ENCODE measurements around the gene PATJ.

Gene PATJ

DNA sequence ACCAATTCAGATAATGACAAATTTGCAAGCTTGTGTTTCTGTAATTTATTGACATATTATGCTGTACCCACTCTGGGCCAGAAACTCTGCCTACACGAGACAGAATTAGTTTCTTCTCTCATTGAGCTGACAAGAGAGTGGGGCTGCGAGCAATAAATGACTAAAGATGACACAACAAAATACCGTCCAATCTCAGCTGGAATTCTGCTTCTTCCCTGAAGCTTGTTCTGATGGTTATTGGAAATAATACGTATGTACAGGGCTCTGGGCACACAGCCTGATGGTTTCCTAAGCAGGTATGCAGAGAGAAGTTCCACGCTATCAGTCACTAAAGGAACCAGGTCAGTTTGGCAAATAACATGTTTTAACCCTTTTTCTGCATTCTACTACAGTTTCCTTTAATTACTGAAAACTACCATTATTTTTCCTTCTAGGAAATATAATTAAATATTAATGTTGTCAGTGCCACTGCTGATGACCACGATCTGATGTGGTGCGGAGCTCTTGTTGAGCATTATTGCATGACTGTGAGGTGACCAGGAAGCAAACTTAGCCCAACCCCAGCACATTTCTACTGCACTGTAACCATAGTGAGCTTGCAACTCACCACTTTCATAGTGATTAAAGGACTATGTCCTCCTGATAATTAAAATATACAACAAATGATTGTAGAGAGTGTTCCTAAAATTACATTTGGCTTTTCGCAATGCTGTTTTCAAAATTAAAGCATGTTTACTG is 231.0 kb downstream of the PATJ start:
- no peak for ATAC-seq
- TF ChIP-seq ZC3H10 (CRISPR knock-in tag; IDR thresholded peaks at IDR 0.05), result no peak
- TF ChIP-seq ZNF70 (CRISPR knock-in tag; IDR thresholded peaks at IDR 0.05), result no peak
- TF ChIP-seq, protein P1, sequence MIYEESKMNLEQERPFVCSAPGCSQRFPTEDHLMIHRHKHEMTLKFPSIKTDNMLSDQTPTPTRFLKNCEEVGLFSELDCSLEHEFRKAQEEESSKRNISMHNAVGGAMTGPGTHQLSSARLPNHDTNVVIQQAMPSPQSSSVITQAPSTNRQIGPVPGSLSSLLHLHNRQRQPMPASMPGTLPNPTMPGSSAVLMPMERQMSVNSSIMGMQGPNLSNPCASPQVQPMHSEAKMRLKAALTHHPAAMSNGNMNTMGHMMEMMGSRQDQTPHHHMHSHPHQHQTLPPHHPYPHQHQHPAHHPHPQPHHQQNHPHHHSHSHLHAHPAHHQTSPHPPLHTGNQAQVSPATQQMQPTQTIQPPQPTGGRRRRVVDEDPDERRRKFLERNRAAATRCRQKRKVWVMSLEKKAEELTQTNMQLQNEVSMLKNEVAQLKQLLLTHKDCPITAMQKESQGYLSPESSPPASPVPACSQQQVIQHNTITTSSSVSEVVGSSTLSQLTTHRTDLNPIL (CRISPR knock-in tag; IDR thresholded peaks at IDR 0.05; ENCODE audit: low read depth), result no peak
- TF ChIP-seq TOX (CRISPR knock-in tag; IDR thresholded peaks at IDR 0.05; ENCODE audit: borderline replicate concordance), result no peak
- TF ChIP-seq ESRRG (CRISPR knock-in tag; IDR thresholded peaks at IDR 0.05), result no peak
- no peak for TF ChIP-seq ZNF8 (CRISPR knock-in tag; IDR thresholded peaks at IDR 0.05)
- no peak for TF ChIP-seq RARB (CRISPR knock-in tag; IDR thresholded peaks at IDR 0.05)
- TF ChIP-seq TCF4 (CRISPR knock-in tag; IDR thresholded peaks at IDR 0.05; ENCODE audit: borderline replicate concordance), result no peak
- no peak for TF ChIP-seq SNAI2 (CRISPR knock-in tag; IDR thresholded peaks at IDR 0.05)
- no peak for TF ChIP-seq ISL1 (CRISPR knock-in tag; IDR thresholded peaks at IDR 0.05)
- TF ChIP-seq, protein P2, sequence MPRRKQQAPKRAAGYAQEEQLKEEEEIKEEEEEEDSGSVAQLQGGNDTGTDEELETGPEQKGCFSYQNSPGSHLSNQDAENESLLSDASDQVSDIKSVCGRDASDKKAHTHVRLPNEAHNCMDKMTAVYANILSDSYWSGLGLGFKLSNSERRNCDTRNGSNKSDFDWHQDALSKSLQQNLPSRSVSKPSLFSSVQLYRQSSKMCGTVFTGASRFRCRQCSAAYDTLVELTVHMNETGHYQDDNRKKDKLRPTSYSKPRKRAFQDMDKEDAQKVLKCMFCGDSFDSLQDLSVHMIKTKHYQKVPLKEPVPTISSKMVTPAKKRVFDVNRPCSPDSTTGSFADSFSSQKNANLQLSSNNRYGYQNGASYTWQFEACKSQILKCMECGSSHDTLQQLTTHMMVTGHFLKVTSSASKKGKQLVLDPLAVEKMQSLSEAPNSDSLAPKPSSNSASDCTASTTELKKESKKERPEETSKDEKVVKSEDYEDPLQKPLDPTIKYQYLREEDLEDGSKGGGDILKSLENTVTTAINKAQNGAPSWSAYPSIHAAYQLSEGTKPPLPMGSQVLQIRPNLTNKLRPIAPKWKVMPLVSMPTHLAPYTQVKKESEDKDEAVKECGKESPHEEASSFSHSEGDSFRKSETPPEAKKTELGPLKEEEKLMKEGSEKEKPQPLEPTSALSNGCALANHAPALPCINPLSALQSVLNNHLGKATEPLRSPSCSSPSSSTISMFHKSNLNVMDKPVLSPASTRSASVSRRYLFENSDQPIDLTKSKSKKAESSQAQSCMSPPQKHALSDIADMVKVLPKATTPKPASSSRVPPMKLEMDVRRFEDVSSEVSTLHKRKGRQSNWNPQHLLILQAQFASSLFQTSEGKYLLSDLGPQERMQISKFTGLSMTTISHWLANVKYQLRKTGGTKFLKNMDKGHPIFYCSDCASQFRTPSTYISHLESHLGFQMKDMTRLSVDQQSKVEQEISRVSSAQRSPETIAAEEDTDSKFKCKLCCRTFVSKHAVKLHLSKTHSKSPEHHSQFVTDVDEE (CRISPR knock-in tag; IDR thresholded peaks at IDR 0.05), result no peak
- TF ChIP-seq, protein P3, sequence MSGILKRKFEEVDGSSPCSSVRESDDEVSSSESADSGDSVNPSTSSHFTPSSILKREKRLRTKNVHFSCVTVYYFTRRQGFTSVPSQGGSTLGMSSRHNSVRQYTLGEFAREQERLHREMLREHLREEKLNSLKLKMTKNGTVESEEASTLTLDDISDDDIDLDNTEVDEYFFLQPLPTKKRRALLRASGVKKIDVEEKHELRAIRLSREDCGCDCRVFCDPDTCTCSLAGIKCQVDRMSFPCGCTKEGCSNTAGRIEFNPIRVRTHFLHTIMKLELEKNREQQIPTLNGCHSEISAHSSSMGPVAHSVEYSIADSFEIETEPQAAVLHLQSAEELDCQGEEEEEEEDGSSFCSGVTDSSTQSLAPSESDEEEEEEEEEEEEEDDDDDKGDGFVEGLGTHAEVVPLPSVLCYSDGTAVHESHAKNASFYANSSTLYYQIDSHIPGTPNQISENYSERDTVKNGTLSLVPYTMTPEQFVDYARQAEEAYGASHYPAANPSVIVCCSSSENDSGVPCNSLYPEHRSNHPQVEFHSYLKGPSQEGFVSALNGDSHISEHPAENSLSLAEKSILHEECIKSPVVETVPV (CRISPR knock-in tag; IDR thresholded peaks at IDR 0.05), result no peak
- TF ChIP-seq OSR1 (CRISPR knock-in tag; IDR thresholded peaks at IDR 0.05), result no peak
- no peak for TF ChIP-seq ARNTL (CRISPR knock-in tag; IDR thresholded peaks at IDR 0.05; ENCODE audit: borderline replicate concordance, low read depth)

DNA sequence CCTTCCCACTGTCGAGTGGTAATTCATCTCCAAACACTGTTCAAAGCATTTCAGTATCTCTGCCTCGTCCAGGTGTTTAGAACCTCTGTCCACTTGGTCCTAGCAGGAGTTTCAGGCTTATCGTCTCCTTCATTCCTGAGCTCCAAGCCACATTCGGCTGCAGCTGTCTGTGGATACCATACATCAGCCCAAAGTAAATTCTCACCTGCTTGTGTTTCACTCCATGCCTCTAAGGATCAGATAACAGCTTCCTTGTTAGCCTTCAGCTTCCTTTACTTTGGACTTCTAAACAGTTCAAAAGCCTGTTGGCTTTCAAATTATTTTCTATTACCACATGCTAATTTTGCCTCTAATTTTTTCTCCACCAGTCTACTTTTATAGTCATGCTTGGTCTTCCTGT is 233.4 kb downstream of the PATJ start:
- TF ChIP-seq ZNF565 (CRISPR knock-in tag; conservative IDR thresholded peaks at IDR 0.05; ENCODE audit: low read depth), result no peak
- TF ChIP-seq BACH2 (CRISPR knock-in tag; IDR thresholded peaks at IDR 0.05; ENCODE audit: borderline replicate concordance), result no peak
- TF ChIP-seq, protein P4, sequence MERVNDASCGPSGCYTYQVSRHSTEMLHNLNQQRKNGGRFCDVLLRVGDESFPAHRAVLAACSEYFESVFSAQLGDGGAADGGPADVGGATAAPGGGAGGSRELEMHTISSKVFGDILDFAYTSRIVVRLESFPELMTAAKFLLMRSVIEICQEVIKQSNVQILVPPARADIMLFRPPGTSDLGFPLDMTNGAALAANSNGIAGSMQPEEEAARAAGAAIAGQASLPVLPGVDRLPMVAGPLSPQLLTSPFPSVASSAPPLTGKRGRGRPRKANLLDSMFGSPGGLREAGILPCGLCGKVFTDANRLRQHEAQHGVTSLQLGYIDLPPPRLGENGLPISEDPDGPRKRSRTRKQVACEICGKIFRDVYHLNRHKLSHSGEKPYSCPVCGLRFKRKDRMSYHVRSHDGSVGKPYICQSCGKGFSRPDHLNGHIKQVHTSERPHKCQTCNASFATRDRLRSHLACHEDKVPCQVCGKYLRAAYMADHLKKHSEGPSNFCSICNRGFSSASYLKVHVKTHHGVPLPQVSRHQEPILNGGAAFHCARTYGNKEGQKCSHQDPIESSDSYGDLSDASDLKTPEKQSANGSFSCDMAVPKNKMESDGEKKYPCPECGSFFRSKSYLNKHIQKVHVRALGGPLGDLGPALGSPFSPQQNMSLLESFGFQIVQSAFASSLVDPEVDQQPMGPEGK (CRISPR knock-in tag; IDR thresholded peaks at IDR 0.05; ENCODE audit: borderline replicate concordance), result no peak
- no peak for TF ChIP-seq CSDC2 (CRISPR knock-in tag; IDR thresholded peaks at IDR 0.05)
- TF ChIP-seq OSR1 (CRISPR knock-in tag; IDR thresholded peaks at IDR 0.05), result no peak
- TF ChIP-seq, protein P5, sequence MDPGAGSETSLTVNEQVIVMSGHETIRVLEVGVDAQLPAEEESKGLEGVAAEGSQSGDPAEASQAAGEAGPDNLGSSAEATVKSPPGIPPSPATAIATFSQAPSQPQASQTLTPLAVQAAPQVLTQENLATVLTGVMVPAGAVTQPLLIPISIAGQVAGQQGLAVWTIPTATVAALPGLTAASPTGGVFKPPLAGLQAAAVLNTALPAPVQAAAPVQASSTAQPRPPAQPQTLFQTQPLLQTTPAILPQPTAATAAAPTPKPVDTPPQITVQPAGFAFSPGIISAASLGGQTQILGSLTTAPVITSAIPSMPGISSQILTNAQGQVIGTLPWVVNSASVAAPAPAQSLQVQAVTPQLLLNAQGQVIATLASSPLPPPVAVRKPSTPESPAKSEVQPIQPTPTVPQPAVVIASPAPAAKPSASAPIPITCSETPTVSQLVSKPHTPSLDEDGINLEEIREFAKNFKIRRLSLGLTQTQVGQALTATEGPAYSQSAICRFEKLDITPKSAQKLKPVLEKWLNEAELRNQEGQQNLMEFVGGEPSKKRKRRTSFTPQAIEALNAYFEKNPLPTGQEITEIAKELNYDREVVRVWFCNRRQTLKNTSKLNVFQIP (CRISPR knock-in tag; IDR thresholded peaks at IDR 0.05; ENCODE audit: borderline replicate concordance, low read depth), result no peak
- TF ChIP-seq ISL1 (CRISPR knock-in tag; IDR thresholded peaks at IDR 0.05), result no peak
- no peak for TF ChIP-seq GLIS3 (CRISPR knock-in tag; IDR thresholded peaks at IDR 0.05)
- TF ChIP-seq, protein P2 (CRISPR knock-in tag; IDR thresholded peaks at IDR 0.05), result no peak
- TF ChIP-seq TCF4 (CRISPR knock-in tag; IDR thresholded peaks at IDR 0.05; ENCODE audit: borderline replicate concordance), result no peak
- no peak for TF ChIP-seq ZNF8 (CRISPR knock-in tag; IDR thresholded peaks at IDR 0.05)
- no peak for TF ChIP-seq ARNTL (CRISPR knock-in tag; IDR thresholded peaks at IDR 0.05; ENCODE audit: borderline replicate concordance, low read depth)
- no peak for TF ChIP-seq ZC3H10 (CRISPR knock-in tag; IDR thresholded peaks at IDR 0.05)
- TF ChIP-seq ZNF70 (CRISPR knock-in tag; IDR thresholded peaks at IDR 0.05), result no peak
- TF ChIP-seq, protein P1 (CRISPR knock-in tag; IDR thresholded peaks at IDR 0.05; ENCODE audit: low read depth), result no peak
- no peak for TF ChIP-seq RARB (CRISPR knock-in tag; IDR thresholded peaks at IDR 0.05)
- TF ChIP-seq, protein P3 (CRISPR knock-in tag; IDR thresholded peaks at IDR 0.05), result no peak
- no peak for ATAC-seq
